HG03095 (cell line): Measurements from ENCODE around the gene MTHFSD.

Source experiments
- ATAC-seq: cut with Tn5 transposase; IDR thresholded peaks from one replicate; pipeline ENCODE4 v1.9.1; 2021; ENCODE audit warnings: moderate library complexity; ENCODE audit not compliant: unreplicated experiment

MTHFSD gene

GRCh38 chr16:86504315-86505184, 50.5 kb downstream of the MTHFSD start:
- ATAC-seq, result no peak

GRCh38 chr16:86503830-86504229, 51.2 kb downstream of the MTHFSD start:
- no peak for ATAC-seq

GRCh38 chr16:86502856-86503748, 51.9 kb downstream of the MTHFSD start:
- ATAC-seq, result no peak

GRCh38 chr16:86501989-86502855, 52.8 kb downstream of the MTHFSD start:
- no peak for ATAC-seq

- ATAC-seq, result no peak
Observed at GRCh38 chr16:86500708-86501510, 54.1 kb downstream of the MTHFSD start.

- ATAC-seq, result no peak
Observed at GRCh38 chr16:86499889-86500707, 54.9 kb downstream of the MTHFSD start.

- ATAC-seq, result no peak
Observed at GRCh38 chr16:86499440-86499786, 55.6 kb downstream of the MTHFSD start.

- no peak for ATAC-seq
Observed at GRCh38 chr16:86498671-86499439, 56.2 kb downstream of the MTHFSD start.

GRCh38 chr16:86498155-86498670, 56.8 kb downstream of the MTHFSD start:
- ATAC-seq, result no peak

GRCh38 chr16:86497551-86498021, 57.4 kb downstream of the MTHFSD start:
- no peak for ATAC-seq

GRCh38 chr16:86496929-86497461, 58.0 kb downstream of the MTHFSD start:
- ATAC-seq, result no peak

- ATAC-seq, result no peak
Observed at GRCh38 chr16:86496262-86496928, 58.6 kb downstream of the MTHFSD start.

- no peak for ATAC-seq
Observed at GRCh38 chr16:86495756-86496261, 59.2 kb downstream of the MTHFSD start.

GRCh38 chr16:86495357-86495701, 59.7 kb downstream of the MTHFSD start:
- ATAC-seq, result no peak

- no peak for ATAC-seq
Observed at GRCh38 chr16:86494565-86495356, 60.3 kb downstream of the MTHFSD start.

GRCh38 chr16:86494039-86494564, 60.9 kb downstream of the MTHFSD start:
- ATAC-seq, result no peak
